ENCODE data around the gene C16orf90. TPM values are rescaled to one million over a fixed set of nuclear protein-coding genes. Genes with fewer than 3 reads are reported as not detected.

C16orf90 gene
- total RNA-seq, 1 donor from 2014 or later: not detected

GRCh38 chr16:3472878-3473595, 22.3 kb downstream of the C16orf90 start:
- Histone ChIP-seq H3K9me3 (ENCODE audit: low read depth) (no peaks in the 10 kb centered on the region), H3K4me1 (peaks cover 7% of the 10 kb centered on the region), H3K79me2 (ENCODE audit: low read depth) (peaks cover 86% of the 10 kb centered on the region), H4K20me1 (ENCODE audit: low read depth) (peaks cover 34% of the 10 kb centered on the region), H3K4me2 (no peak overlapping the region), H3F3A (ENCODE audit: low read depth) (peaks cover 5% of the 10 kb centered on the region), H3K27ac (no peak overlapping the region), H3K9ac (no peak overlapping the region), H2AFZ (replicated peaks) (no peak overlapping the region), H3K4me3 (no peak overlapping the region), H3K27me3 (no peaks in the 10 kb centered on the region), H3K36me3 (no peaks in the 10 kb centered on the region)
- no peak for DNase-seq (ENCODE audit: low spot score)
- Mint-ChIP-seq H3K36me3 (peaks cover 14% of the 10 kb centered on the region), H3K4me3 (no peak overlapping the region), H3K4me1 (peaks cover 5% of the 10 kb centered on the region), H3K9me3 (no peaks in the 10 kb centered on the region), H3K27ac (no peak overlapping the region), H3K27me3 (ENCODE audit: insufficient read depth, low read depth) (peaks cover 2% of the 10 kb centered on the region)
- TF ChIP-seq EZH2phosphoT487 (IDR thresholded peaks at IDR 0.05) (no peak), EZH2 (IDR thresholded peaks at IDR 0.05) (no peak)
- TF ChIP-seq, protein P1, sequence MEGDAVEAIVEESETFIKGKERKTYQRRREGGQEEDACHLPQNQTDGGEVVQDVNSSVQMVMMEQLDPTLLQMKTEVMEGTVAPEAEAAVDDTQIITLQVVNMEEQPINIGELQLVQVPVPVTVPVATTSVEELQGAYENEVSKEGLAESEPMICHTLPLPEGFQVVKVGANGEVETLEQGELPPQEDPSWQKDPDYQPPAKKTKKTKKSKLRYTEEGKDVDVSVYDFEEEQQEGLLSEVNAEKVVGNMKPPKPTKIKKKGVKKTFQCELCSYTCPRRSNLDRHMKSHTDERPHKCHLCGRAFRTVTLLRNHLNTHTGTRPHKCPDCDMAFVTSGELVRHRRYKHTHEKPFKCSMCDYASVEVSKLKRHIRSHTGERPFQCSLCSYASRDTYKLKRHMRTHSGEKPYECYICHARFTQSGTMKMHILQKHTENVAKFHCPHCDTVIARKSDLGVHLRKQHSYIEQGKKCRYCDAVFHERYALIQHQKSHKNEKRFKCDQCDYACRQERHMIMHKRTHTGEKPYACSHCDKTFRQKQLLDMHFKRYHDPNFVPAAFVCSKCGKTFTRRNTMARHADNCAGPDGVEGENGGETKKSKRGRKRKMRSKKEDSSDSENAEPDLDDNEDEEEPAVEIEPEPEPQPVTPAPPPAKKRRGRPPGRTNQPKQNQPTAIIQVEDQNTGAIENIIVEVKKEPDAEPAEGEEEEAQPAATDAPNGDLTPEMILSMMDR (IDR thresholded peaks at IDR 0.05): no peak

DNA sequence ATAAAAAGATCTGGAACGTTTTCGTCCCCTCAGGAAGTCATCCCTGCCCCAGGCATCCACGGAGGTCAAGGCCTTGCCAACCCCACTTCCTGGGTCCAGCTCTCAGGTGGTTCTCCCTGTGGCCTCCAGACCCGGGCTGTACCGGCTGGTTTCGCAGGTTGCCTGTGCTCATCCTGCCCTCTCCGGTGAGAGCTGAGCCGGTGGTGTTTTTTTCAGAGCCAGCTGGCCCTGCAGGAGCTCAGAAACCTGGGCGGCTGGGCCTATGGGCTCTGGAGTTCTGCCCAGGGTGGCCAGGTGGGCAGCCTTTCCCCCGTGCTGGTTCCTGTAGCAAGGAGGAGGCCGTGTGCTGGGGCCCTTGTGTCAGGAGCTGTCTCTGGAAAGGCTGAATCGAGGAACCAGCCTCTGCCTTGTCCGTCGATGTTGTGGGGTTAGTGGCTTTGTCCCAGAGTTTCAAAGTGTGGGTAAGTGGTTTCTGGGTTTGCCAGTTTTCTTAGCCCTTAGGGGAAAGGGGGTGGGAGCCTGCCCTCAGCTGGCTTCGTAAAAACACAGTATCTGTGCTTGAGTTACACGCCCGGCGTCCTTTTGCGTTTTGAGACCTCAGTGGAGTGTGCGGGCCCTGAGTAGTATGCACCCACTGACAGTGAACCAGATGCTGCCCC, 23.6 kb downstream of the C16orf90 start:
- DNase-seq (ENCODE audit: low spot score): no peak
- H3K79me2 ChIP-seq (ENCODE audit: low read depth): peaks cover 93% of the 10 kb centered on the region
- peaks cover 3% of the 10 kb centered on the region for H3K27me3 Mint-ChIP-seq (ENCODE audit: insufficient read depth, low read depth)

GRCh38 chr16:3470723-3471122, 24.6 kb downstream of the C16orf90 start:
- TF ChIP-seq EZH2phosphoT487 (IDR thresholded peaks at IDR 0.05) (no peak), EZH2 (IDR thresholded peaks at IDR 0.05) (no peak)
- TF ChIP-seq, protein P1 (IDR thresholded peaks at IDR 0.05): no peak
- DNase-seq (ENCODE audit: low spot score): no peak
- H3K4me2 ChIP-seq: no peak overlapping the region
- no peak overlapping the region for H3K4me3 ChIP-seq
- peaks cover 34% of the 10 kb centered on the region for H4K20me1 ChIP-seq (ENCODE audit: low read depth)
- peaks cover 12% of the 10 kb centered on the region for H3K4me1 ChIP-seq
- H3K9me3 ChIP-seq (ENCODE audit: low read depth): no peaks in the 10 kb centered on the region
- no peaks in the 10 kb centered on the region for H3K36me3 ChIP-seq
- no peaks in the 10 kb centered on the region for H3K27me3 ChIP-seq
- H3K27me3 Mint-ChIP-seq (ENCODE audit: insufficient read depth, low read depth): peaks cover 6% of the 10 kb centered on the region
- peak overlapping the region; percentile 42 for H3K27ac Mint-ChIP-seq
- H3K36me3 Mint-ChIP-seq: peaks cover 20% of the 10 kb centered on the region
- H3K79me2 ChIP-seq (ENCODE audit: low read depth): peaks cover 100% of the 10 kb centered on the region
- no peak overlapping the region for H2AFZ ChIP-seq (replicated peaks)
- no peaks in the 10 kb centered on the region for H3K9me3 Mint-ChIP-seq
- peaks cover 20% of the 10 kb centered on the region for H3K4me1 Mint-ChIP-seq
- H3K4me3 Mint-ChIP-seq: no peak overlapping the region
- H3F3A ChIP-seq (ENCODE audit: low read depth): peaks cover 5% of the 10 kb centered on the region
- no peak overlapping the region for H3K27ac ChIP-seq
- H3K9ac ChIP-seq: no peak overlapping the region

More for the DNA sequence above, 23.6 kb downstream of the C16orf90 start:
- Histone ChIP-seq H4K20me1 (ENCODE audit: low read depth) (peaks cover 39% of the 10 kb centered on the region), H2AFZ (replicated peaks) (no peak overlapping the region), H3K4me2 (no peak overlapping the region), H3F3A (ENCODE audit: low read depth) (peaks cover 5% of the 10 kb centered on the region), H3K27me3 (no peaks in the 10 kb centered on the region), H3K36me3 (no peaks in the 10 kb centered on the region), H3K9me3 (ENCODE audit: low read depth) (no peaks in the 10 kb centered on the region), H3K9ac (no peak overlapping the region), H3K4me3 (no peak overlapping the region), H3K27ac (no peak overlapping the region), H3K4me1 (peaks cover 12% of the 10 kb centered on the region)
- TF ChIP-seq EZH2 (IDR thresholded peaks at IDR 0.05) (no peak), EZH2phosphoT487 (IDR thresholded peaks at IDR 0.05) (no peak)
- TF ChIP-seq, protein P1 (IDR thresholded peaks at IDR 0.05): no peak
- Mint-ChIP-seq H3K4me3 (no peak overlapping the region), H3K9me3 (no peaks in the 10 kb centered on the region), H3K4me1 (peaks cover 16% of the 10 kb centered on the region), H3K36me3 (peaks cover 16% of the 10 kb centered on the region), H3K27ac (no peak overlapping the region)

All from neural progenitor cell (in vitro differentiated cells).